Measurements from ENCODE around the gene CAMTA1.

CAMTA1 gene

DNA sequence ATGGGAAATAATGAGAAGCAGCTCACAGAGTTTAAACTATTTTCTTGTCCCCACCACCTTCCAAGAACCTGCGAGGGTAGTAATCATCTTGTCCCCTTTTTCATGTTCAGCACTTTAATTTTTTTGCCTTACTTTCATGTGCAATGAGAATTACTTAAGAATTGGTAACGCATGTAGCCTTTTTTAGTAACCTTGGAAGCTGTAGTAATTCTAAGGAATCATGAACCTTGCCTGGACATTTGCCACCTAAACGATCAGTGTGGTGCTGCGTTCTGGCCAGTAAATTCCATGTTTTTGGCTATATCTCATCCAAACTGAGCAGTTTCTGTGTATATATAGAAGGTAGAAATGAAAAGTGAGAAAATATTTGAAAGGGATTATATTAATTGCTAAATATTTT is 981.9 kb downstream of the CAMTA1 start:
- ATAC-seq (ENCODE audit: low read depth): no peak

DNA sequence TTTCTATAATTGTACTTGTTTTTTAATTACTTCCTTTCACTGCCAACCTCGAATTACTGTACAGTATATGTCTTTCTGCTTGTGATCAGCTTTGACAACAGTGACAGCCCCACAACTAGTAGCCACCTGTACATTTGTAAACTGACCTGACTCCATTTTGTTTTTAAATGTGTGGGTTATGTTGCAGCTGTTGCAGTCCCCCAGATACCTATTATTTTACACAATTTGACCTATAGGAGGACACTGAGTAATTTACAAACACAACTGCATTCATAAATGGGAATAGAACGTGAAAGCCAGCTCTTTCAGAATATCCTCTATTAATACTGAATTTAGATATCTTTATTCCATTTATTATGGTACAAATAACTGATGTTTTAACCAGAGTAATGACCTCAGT is 983.3 kb downstream of the CAMTA1 start:
- H3K36me3 ChIP-seq (ENCODE audit: low read depth): peaks cover 9% of the 10 kb centered on the region
- H3K4me1 ChIP-seq (ENCODE audit: insufficient read depth, poor library complexity, severe bottlenecking): no peaks in the 10 kb centered on the region
- ATAC-seq (ENCODE audit: low read depth) (no peak), DNase-seq (ENCODE audit: low spot score) (no peak)
- no peaks in the 10 kb centered on the region for H3K9me3 ChIP-seq (ENCODE audit: severe bottlenecking)
- H3K27me3 ChIP-seq (ENCODE audit: insufficient read depth, poor library complexity, severe bottlenecking): no peaks in the 10 kb centered on the region
- no peak overlapping the region for H3K4me3 ChIP-seq (ENCODE audit: severe bottlenecking)
- no peak overlapping the region for H3K27ac ChIP-seq (ENCODE audit: poor library complexity, severe bottlenecking)
- TF ChIP-seq, protein P1, sequence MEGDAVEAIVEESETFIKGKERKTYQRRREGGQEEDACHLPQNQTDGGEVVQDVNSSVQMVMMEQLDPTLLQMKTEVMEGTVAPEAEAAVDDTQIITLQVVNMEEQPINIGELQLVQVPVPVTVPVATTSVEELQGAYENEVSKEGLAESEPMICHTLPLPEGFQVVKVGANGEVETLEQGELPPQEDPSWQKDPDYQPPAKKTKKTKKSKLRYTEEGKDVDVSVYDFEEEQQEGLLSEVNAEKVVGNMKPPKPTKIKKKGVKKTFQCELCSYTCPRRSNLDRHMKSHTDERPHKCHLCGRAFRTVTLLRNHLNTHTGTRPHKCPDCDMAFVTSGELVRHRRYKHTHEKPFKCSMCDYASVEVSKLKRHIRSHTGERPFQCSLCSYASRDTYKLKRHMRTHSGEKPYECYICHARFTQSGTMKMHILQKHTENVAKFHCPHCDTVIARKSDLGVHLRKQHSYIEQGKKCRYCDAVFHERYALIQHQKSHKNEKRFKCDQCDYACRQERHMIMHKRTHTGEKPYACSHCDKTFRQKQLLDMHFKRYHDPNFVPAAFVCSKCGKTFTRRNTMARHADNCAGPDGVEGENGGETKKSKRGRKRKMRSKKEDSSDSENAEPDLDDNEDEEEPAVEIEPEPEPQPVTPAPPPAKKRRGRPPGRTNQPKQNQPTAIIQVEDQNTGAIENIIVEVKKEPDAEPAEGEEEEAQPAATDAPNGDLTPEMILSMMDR (IDR thresholded peaks at IDR 0.05; ENCODE audit: poor library complexity, severe bottlenecking): no peak

More for the DNA sequence above, 981.9 kb downstream of the CAMTA1 start:
- DNase-seq (ENCODE audit: low spot score): no peak
- H3K27ac ChIP-seq (ENCODE audit: poor library complexity, severe bottlenecking): no peak overlapping the region
- no peaks in the 10 kb centered on the region for H3K9me3 ChIP-seq (ENCODE audit: severe bottlenecking)
- H3K36me3 ChIP-seq (ENCODE audit: low read depth): no peaks in the 10 kb centered on the region
- no peaks in the 10 kb centered on the region for H3K4me1 ChIP-seq (ENCODE audit: insufficient read depth, poor library complexity, severe bottlenecking)
- TF ChIP-seq, protein P1 (IDR thresholded peaks at IDR 0.05; ENCODE audit: poor library complexity, severe bottlenecking): no peak
- no peaks in the 10 kb centered on the region for H3K27me3 ChIP-seq (ENCODE audit: insufficient read depth, poor library complexity, severe bottlenecking)
- no peak overlapping the region for H3K4me3 ChIP-seq (ENCODE audit: severe bottlenecking)

DNA sequence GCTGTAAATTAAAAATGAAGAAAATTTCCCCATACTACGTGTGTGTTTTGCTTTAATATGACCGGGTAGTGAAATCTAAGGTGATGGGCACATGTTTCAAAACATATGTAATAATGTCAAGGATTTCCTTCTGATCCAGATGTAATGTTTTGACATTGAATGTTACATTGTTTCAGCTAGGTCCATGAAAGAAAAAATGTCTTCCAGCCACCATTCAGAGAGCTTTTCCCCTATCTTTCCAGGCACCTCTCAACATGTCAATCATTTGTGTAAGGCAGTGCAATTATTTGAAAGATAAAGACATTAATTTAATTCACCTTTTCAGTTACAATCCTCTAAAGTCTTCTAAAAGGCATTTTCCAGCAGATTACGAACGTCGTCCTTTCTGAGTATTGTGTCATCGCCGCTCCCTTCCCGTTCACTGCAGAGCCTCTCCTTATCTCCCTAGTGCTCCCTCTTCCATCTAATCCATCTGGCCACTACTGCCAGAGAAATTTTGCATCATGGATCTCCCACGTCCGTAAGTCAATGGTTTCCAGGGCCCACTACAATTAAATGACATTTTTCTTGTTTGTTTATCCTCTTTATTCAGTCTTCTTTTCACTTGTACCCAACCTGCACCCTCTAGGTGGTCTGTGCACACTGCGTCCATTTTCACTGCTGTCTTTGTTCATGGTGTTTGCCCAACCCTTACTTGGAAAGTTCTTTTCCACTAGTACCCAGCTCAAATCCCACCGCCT is 984.6 kb downstream of the CAMTA1 start:
- Histone ChIP-seq H3K4me3 (ENCODE audit: severe bottlenecking) (no peak overlapping the region), H3K27me3 (ENCODE audit: insufficient read depth, poor library complexity, severe bottlenecking) (no peaks in the 10 kb centered on the region), H3K4me1 (ENCODE audit: insufficient read depth, poor library complexity, severe bottlenecking) (no peaks in the 10 kb centered on the region), H3K9me3 (ENCODE audit: severe bottlenecking) (no peaks in the 10 kb centered on the region), H3K27ac (ENCODE audit: poor library complexity, severe bottlenecking) (no peak overlapping the region), H3K36me3 (ENCODE audit: low read depth) (peaks cover 21% of the 10 kb centered on the region)
- no peak for ATAC-seq (ENCODE audit: low read depth)
- TF ChIP-seq, protein P1 (IDR thresholded peaks at IDR 0.05; ENCODE audit: poor library complexity, severe bottlenecking): no peak
- DNase-seq (ENCODE audit: low spot score): no peak

DNA sequence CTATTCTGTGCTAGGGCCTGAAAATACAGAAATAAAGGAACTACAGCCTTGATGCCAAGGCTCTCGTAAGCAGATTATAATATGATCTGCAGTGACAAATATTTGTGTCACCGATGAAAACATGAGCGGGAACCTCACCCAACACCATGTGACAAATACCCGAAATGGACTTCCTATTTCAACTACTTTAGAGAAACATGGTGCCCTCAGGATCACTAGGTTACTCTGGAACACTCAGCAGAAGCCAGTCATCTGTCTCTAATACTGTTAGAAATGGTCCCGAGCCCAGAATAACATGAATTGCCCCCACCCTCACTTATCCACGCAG is 985.4 kb downstream of the CAMTA1 start:
- Histone ChIP-seq H3K4me3 (ENCODE audit: severe bottlenecking) (peak overlapping the region; percentile 97), H3K9me3 (ENCODE audit: severe bottlenecking) (no peaks in the 10 kb centered on the region), H3K4me1 (ENCODE audit: insufficient read depth, poor library complexity, severe bottlenecking) (no peaks in the 10 kb centered on the region), H3K27ac (ENCODE audit: poor library complexity, severe bottlenecking) (peak overlapping the region; percentile 68), H3K36me3 (ENCODE audit: low read depth) (peaks cover 25% of the 10 kb centered on the region), H3K27me3 (ENCODE audit: insufficient read depth, poor library complexity, severe bottlenecking) (no peaks in the 10 kb centered on the region)
- ATAC-seq (ENCODE audit: low read depth): no peak; the same call in 2 of the 3 replicates
- TF ChIP-seq, protein P1 (IDR thresholded peaks at IDR 0.05; ENCODE audit: poor library complexity, severe bottlenecking): no peak
- no peak for DNase-seq (ENCODE audit: low spot score)

All from RWPE2 (cell line).